ENCODE measurements around the gene CACNA2D1. TPM values are rescaled to one million over a fixed set of nuclear protein-coding genes. Genes with fewer than 3 reads are reported as not detected.
"Not testable (repeated sequence)": the region's sequence is repeated elsewhere in the genome, so short reads cannot be mapped to it uniquely, and the experiment has no call there.

CACNA2D1 gene
- total RNA-seq, 4 donors from 2014 or later = 30.6 to 60.0 (median 45.7) TPM

DNA sequence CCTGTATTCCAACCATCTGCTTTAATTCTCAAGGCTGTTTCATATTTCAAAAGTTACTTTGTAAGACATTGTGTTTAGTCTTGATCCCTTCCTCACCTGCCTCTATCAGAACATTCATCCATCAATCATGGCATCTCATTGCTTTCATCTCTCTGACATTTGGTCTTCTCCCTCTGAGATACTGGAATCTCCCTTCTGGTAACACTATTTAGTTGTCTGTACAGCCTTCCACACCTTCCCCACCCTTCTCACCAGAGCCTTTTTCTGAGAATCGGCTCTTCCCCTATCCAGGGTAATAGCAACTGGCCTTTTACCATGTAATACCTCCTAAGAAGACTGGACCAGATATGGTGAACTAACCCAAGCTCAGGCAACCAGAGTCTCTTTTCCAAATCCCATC, 10.1 kb downstream of the CACNA2D1 start:
- Histone ChIP-seq H3K36me3 (no peaks in the 10 kb centered on the region), H3K27me3 (no peaks in the 10 kb centered on the region), H3K27ac (replicated peaks in 1 of 4) (no peak overlapping the region), H3K4me3 (no peak overlapping the region), H3K4me1 (peaks cover 0 to 15% (median 7%) of the 10 kb centered on the region in 4 donors), H3K9me3 (no peaks in the 10 kb centered on the region)
- WGBS = 92% methylated on average over 1 of the region's 1 CpG
- TF ChIP-seq POLR2AphosphoS5 (IDR thresholded peaks at IDR 0.05) (no peak), EP300 (IDR thresholded peaks at IDR 0.05) (no peak), POLR2A (IDR thresholded peaks at IDR 0.05; ENCODE audit: low read depth) (no peak)
- TF ChIP-seq, protein P1, sequence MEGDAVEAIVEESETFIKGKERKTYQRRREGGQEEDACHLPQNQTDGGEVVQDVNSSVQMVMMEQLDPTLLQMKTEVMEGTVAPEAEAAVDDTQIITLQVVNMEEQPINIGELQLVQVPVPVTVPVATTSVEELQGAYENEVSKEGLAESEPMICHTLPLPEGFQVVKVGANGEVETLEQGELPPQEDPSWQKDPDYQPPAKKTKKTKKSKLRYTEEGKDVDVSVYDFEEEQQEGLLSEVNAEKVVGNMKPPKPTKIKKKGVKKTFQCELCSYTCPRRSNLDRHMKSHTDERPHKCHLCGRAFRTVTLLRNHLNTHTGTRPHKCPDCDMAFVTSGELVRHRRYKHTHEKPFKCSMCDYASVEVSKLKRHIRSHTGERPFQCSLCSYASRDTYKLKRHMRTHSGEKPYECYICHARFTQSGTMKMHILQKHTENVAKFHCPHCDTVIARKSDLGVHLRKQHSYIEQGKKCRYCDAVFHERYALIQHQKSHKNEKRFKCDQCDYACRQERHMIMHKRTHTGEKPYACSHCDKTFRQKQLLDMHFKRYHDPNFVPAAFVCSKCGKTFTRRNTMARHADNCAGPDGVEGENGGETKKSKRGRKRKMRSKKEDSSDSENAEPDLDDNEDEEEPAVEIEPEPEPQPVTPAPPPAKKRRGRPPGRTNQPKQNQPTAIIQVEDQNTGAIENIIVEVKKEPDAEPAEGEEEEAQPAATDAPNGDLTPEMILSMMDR (IDR thresholded peaks at IDR 0.05) = no peak
- intact Hi-C loops (cut with DNase I) = no loop called here
- DNase-seq (ENCODE audit: extremely low spot score) = no peak

DNA sequence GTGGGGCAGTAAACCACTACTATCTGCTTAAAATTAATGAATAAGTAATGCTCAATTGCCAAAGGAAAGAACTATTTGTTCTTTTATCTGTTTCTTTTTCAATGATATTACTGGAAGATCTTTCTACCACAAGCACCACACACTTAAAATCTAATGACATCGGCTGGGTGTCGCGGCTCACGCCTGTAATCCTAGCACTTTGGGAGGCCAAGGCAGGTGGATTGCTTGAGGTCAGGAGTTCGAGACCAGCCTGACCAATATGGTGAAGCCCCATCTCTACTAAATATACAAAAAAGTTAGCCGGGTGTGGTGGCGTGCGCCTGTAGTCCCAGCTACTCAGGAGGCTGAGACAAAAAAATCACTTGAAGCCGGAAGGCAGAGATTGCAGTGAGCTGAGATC, 10.8 kb downstream of the CACNA2D1 start:
- intact Hi-C loops (cut with DNase I); H3K27me3 ChIP-seq; H3K27ac ChIP-seq (replicated peaks in 1 of 4); H3K9me3 ChIP-seq; DNase-seq (ENCODE audit: extremely low spot score); H3K4me3 ChIP-seq; H3K36me3 ChIP-seq: not testable (repeated sequence)
- 97% methylated on average over 9 of the region's 9 CpGs for WGBS
- peaks cover 0 to 15% (median 8%) of the 10 kb centered on the region in 4 donors for H3K4me1 ChIP-seq

- Histone ChIP-seq H3K9me3 (no peaks in the 10 kb centered on the region), H3K4me3 (no peak overlapping the region), H3K4me1 (peaks cover 0 to 15% (median 8%) of the 10 kb centered on the region in 4 donors), H3K27ac (replicated peaks in 1 of 4) (peak overlapping the region in 1 of 4 donors; percentile 1), H3K27me3 (no peaks in the 10 kb centered on the region), H3K36me3 (no peaks in the 10 kb centered on the region)
- no peak for DNase-seq (ENCODE audit: extremely low spot score)
- intact Hi-C loops (cut with DNase I) = no loop called here
- TF ChIP-seq POLR2AphosphoS5 (IDR thresholded peaks at IDR 0.05) (no peak), EP300 (IDR thresholded peaks at IDR 0.05) (no peak), POLR2A (IDR thresholded peaks at IDR 0.05; ENCODE audit: low read depth) (no peak)
- TF ChIP-seq, protein P1 (IDR thresholded peaks at IDR 0.05) = no peak
- WGBS = 64% methylated on average over 9 of the region's 9 CpGs
Observed at GRCh38 chr7:82430500-82431465, 12.8 kb downstream of the CACNA2D1 start.

GRCh38 chr7:82429408-82429807, 14.2 kb downstream of the CACNA2D1 start:
- H3K4me1 ChIP-seq = peaks cover 0 to 15% (median 8%) of the 10 kb centered on the region in 4 donors
- H3K9me3 ChIP-seq = no peaks in the 10 kb centered on the region
- 86% methylated on average over 4 of the region's 5 CpGs for WGBS
- no peaks in the 10 kb centered on the region for H3K27me3 ChIP-seq
- H3K27ac ChIP-seq (replicated peaks in 1 of 4) = no peak overlapping the region
- no peak for TF ChIP-seq POLR2AphosphoS5 (IDR thresholded peaks at IDR 0.05)
- TF ChIP-seq EP300 (IDR thresholded peaks at IDR 0.05) = no peak
- TF ChIP-seq, protein P1 (IDR thresholded peaks at IDR 0.05) = no peak
- TF ChIP-seq POLR2A (IDR thresholded peaks at IDR 0.05; ENCODE audit: low read depth) = no peak
- H3K4me3 ChIP-seq = no peak overlapping the region
- no peaks in the 10 kb centered on the region for H3K36me3 ChIP-seq
- intact Hi-C loops (cut with DNase I) = no loop called here
- no peak for DNase-seq (ENCODE audit: extremely low spot score)

GRCh38 chr7:82428186-82428961, 15.2 kb downstream of the CACNA2D1 start:
- TF ChIP-seq EP300 (IDR thresholded peaks at IDR 0.05) = no peak
- no peak for TF ChIP-seq POLR2AphosphoS5 (IDR thresholded peaks at IDR 0.05)
- TF ChIP-seq, protein P1 (IDR thresholded peaks at IDR 0.05) = no peak
- no peak for TF ChIP-seq POLR2A (IDR thresholded peaks at IDR 0.05; ENCODE audit: low read depth)
- no peak for DNase-seq (ENCODE audit: extremely low spot score)
- peaks cover 0 to 20% (median 9%) of the 10 kb centered on the region in 4 donors for H3K4me1 ChIP-seq
- 64% methylated on average over 2 of the region's 2 CpGs for WGBS
- H3K27me3 ChIP-seq = no peaks in the 10 kb centered on the region
- H3K27ac ChIP-seq (replicated peaks in 1 of 4) = no peak overlapping the region
- intact Hi-C loops (cut with DNase I) = no loop called here
- no peak overlapping the region for H3K4me3 ChIP-seq
- no peaks in the 10 kb centered on the region for H3K36me3 ChIP-seq
- no peaks in the 10 kb centered on the region for H3K9me3 ChIP-seq
